K562 (cell line): ENCODE measurements around the gene RRP7A. TPM values are rescaled to one million over a fixed set of nuclear protein-coding genes. Genes with fewer than 3 reads are reported as not detected.
"Not testable (repeated sequence)": the region's sequence is repeated elsewhere in the genome, so short reads cannot be mapped to it uniquely, and the experiment has no call there.

Experiments
- ATAC-seq: fragments of 200-7000 bp; cut with Tn5 transposase; 3 replicates; pipeline ENCODE4 v1.9.1; 2020; ENCODE audit warnings: moderate library complexity
- BruUV-seq: library from RNA; stranded (reverse); fragments of 400-500 nt; replicated peaks from 2 replicates; lab custom pipeline; 2021; lab: Mats Ljungman, UMichigan
- CTCF ChIA-PET: fragments of 300-600 bp; formaldehyde crosslinking; extraction: SDS; loops from one replicate; lab custom pipeline; 2021; ENCODE audit warnings: low intra/inter-chr PET ratio; lab: Yijun Ruan, JAX
- POLR2A ChIA-PET: fragments of 300-600, 350-650 bp; sonication (Branson Sonifier 250); formaldehyde crosslinking; extraction: SDS; loops from one replicate; lab custom pipeline; 2021; ENCODE audit warnings: antibody characterized with exemption, inconsistent platforms; lab: Yijun Ruan, JAX
- DNase-seq, 4 experiments: peaks; one replicate each; pipeline versions ENCODE4 v3.0.0 to v3.0.0-alpha.2; 2011 to 2018; ENCODE audit warnings: low spot score in 3 of 4, mixed read lengths in 3 of 4; ENCODE audit errors: extremely low read depth in 1 of 4
- FAIRE-seq: peaks from 2 replicates; lab custom pipeline; 2011; peaks lifted over from hg19 to GRCh38; lab: Jason Lieb, UNC
- H2AFZ ChIP-seq: 2 replicates; pipeline ENCODE4 v1.6.0; 2011; ENCODE audit warnings: low read depth, low read length, control low read depth, inconsistent platforms
- H3K27ac ChIP-seq: fragments of 200-600 bp; 3 replicates; pipeline ENCODE4 v1.8.0; 2011; ENCODE audit warnings: low read depth, mild to moderate bottlenecking, control low read depth, inconsistent platforms, low read length, moderate library complexity, mixed read lengths; ENCODE audit errors: extremely low read depth
- H3K27me3 ChIP-seq, 2 experiments: fragments of 300-600 bp in 1 of 2; 2 replicates in 1 of 2; 3 replicates in 1 of 2; pipeline versions ENCODE4 v1.6.0 to v1.8.0; 2011; ENCODE audit warnings: inconsistent platforms in 2 of 2, low read length in 2 of 2, mild to moderate bottlenecking in 1 of 2, mixed read lengths in 1 of 2, moderate library complexity in 1 of 2; ENCODE audit not compliant: control insufficient read depth in 2 of 2, insufficient read depth in 2 of 2
- H3K36me3 ChIP-seq: fragments of 300-600 bp; 3 replicates; pipeline ENCODE4 v1.8.0; 2011; ENCODE audit warnings: mild to moderate bottlenecking, low read length, inconsistent platforms; ENCODE audit not compliant: control insufficient read depth, insufficient read depth
- H3K4me1 ChIP-seq, 2 experiments: fragments of 200-600 bp in 1 of 2; replicated peaks in 1 of 2; 2 replicates in 1 of 2; 3 replicates in 1 of 2; pipeline versions ENCODE4 v1.5.1 to v1.8.0; 2011; ENCODE audit warnings: inconsistent platforms in 2 of 2, low read length in 2 of 2, mild to moderate bottlenecking in 1 of 2, mixed read lengths in 1 of 2, moderate library complexity in 1 of 2; ENCODE audit not compliant: control insufficient read depth in 2 of 2, insufficient read depth in 2 of 2
- H3K4me2 ChIP-seq: 2 replicates; pipeline ENCODE4 v1.6.1; 2011; ENCODE audit warnings: low read length, control low read depth, inconsistent platforms, mixed read lengths; ENCODE audit not compliant: insufficient read depth
- H3K4me3 ChIP-seq: fragments of 200-600 bp; sonication (generic), shearing (Covaris generic); 2 replicates; pipeline ENCODE4 v1.5.1; 2016; ENCODE audit warnings: control low read depth, inconsistent platforms
- H3K79me2 ChIP-seq: fragments of 200-600 bp; 3 replicates; pipeline ENCODE4 v1.8.0; 2011; ENCODE audit warnings: low read length, inconsistent platforms; ENCODE audit not compliant: control insufficient read depth, insufficient read depth
- H3K9ac ChIP-seq, 2 experiments: 2 replicates each; pipeline versions ENCODE4 v1.6.0 to v1.6.1; 2011; ENCODE audit warnings: low read depth in 2 of 2, low read length in 2 of 2, control low read depth in 1 of 2, inconsistent platforms in 1 of 2, mild to moderate bottlenecking in 1 of 2, mixed read lengths in 1 of 2; ENCODE audit not compliant: insufficient read depth in 1 of 2
- H3K9me1 ChIP-seq: one replicate; pipeline ENCODE4 v1.6.0; 2011; ENCODE audit warnings: inconsistent platforms, mild to moderate bottlenecking, low read length, moderate library complexity; ENCODE audit not compliant: control insufficient read depth, insufficient read depth
- H3K9me3 ChIP-seq: replicated peaks from 2 replicates; pipeline ENCODE4 v1.5.1; 2011; ENCODE audit warnings: low read depth, low read length, inconsistent platforms; ENCODE audit not compliant: control insufficient read depth, insufficient read depth
- H4K20me1 ChIP-seq: replicated peaks from 2 replicates; pipeline ENCODE4 v1.6.1; 2011; ENCODE audit warnings: low read length, inconsistent platforms, mixed read lengths; ENCODE audit not compliant: control insufficient read depth, insufficient read depth
- FOS ChIP-seq: IDR thresholded peaks from 3 replicates; pipeline ENCODE4 v1.6.1; 2011; ENCODE audit not compliant: insufficient read length; ENCODE audit errors: extremely low read depth
- MAFF ChIP-seq: IDR thresholded peaks from 2 replicates; pipeline ENCODE4 v1.6.1; 2012; ENCODE audit warnings: low read length, improper control_type of control experiment
- NFYB ChIP-seq: IDR thresholded peaks from 2 replicates; pipeline ENCODE4 v1.6.1; 2011; ENCODE audit warnings: mild to moderate bottlenecking, moderate library complexity; ENCODE audit not compliant: insufficient read length; ENCODE audit errors: extremely low read depth
- OTX1 ChIP-seq: fragments of 450-650 bp; formaldehyde crosslinking; IDR thresholded peaks from 2 replicates; pipeline ENCODE4 v1.4.0; 2022; ENCODE audit warnings: mild to moderate bottlenecking
- POLR2AphosphoS5 ChIP-seq: IDR thresholded peaks from 2 replicates; pipeline ENCODE4 v1.6.1; 2011; ENCODE audit warnings: mild to moderate bottlenecking, low read depth, low read length, moderate library complexity; ENCODE audit not compliant: control insufficient read depth, insufficient read depth
- POLR2B ChIP-seq: fragments of 450-650 bp; IDR thresholded peaks from 2 replicates; pipeline ENCODE4 v1.6.1; 2018; ENCODE audit warnings: low read depth; ENCODE audit not compliant: partially characterized antibody
- TAF1 ChIP-seq: IDR thresholded peaks from 2 replicates; pipeline ENCODE4 v1.6.1; 2011; ENCODE audit warnings: mild to moderate bottlenecking, low read length, moderate library complexity; ENCODE audit not compliant: insufficient read depth, control insufficient read depth, severe bottlenecking; ENCODE audit errors: extremely low read depth
- TFAP4 ChIP-seq: sonication (generic); formaldehyde crosslinking; IDR thresholded peaks from 2 replicates; pipeline ENCODE4 v1.8.0; 2022; ENCODE audit warnings: missing genetic modification reagents, mild to moderate bottlenecking, moderate library complexity, borderline replicate concordance
- ZFP1 ChIP-seq: fragments of 450-650 bp; formaldehyde crosslinking; IDR thresholded peaks from 2 replicates; pipeline ENCODE4 v1.4.0; 2020; ENCODE audit warnings: mild to moderate bottlenecking, mixed read lengths
- ZNF143 ChIP-seq: sonication (generic); formaldehyde crosslinking; IDR thresholded peaks from 2 replicates; pipeline ENCODE4 v1.9.0; 2022; ENCODE audit warnings: mild to moderate bottlenecking, missing genetic modification reagents
- ZNF395 ChIP-seq: fragments of 200-800 bp; sonication (Bioruptor generic); IDR thresholded peaks from 2 replicates; pipeline ENCODE4 v1.6.1; 2017; ENCODE audit warnings: missing genetic modification characterization, missing compliant biosample characterization
- WGBS: fragments of 100-300 bp; shearing (Covaris generic); methylation state at CpG from one replicate; pipeline ENCODE4 v1.1.6; 2016; ENCODE audit warnings: low coverage, mixed read lengths; ENCODE audit not compliant: insufficient coverage; ENCODE audit errors: missing lambda C conversion rate; 5-methylcytosine and 5-hydroxymethylcytosine counted together
- in situ Hi-C: fragments of 300-500 bp; cut with MboI; formaldehyde crosslinking; loops from 4 replicates; pipeline ENCODE4 v1.15.0; 2018; ENCODE audit warnings: inconsistent platforms, mixed read lengths
- intact Hi-C: fragments of 100-400 bp; cut with micrococcal nuclease; formaldehyde crosslinking; loops from 2 replicates; pipeline ENCODE4 v1.14.2; 2022
- polyA plus RNA-seq, 8 experiments: library from polyadenylated mRNA; depleted of rRNA in 4 of 8; stranded (reverse) in 5 of 8; unstranded in 3 of 8; fragments of >200 nt; fragmentation: Nextera tagmentation in 2 of 8; fragmentation: Illumina TruSeq in 1 of 8; extraction: Ambion mirVana in 2 of 8; extraction: Trizol in 1 of 8; gene quantifications; 2 replicates each; pipeline versions ENCODE4 v1.2.1 to v1.2.3, GENCODE V29; 2011 to 2014; ENCODE audit warnings: inconsistent platforms in 1 of 8, missing spikeins in 1 of 8
- total RNA-seq, 7 experiments: library from RNA; depleted of rRNA in 6 of 7; stranded (reverse); fragments of >200 nt in 6 of 7; fragmentation: Illumina TruSeq in 2 of 7; extraction: Trizol in 2 of 7; gene quantifications; 2 replicates each; pipeline versions ENCODE4 v1.2.1 to v1.2.3, GENCODE V29; 2011 to 2021; ENCODE audit warnings: low replicate concordance in 1 of 7

Gene RRP7A
- total and polyA plus RNA-seq, 9 of the 15 experiments (the other 6 are each of a cell fraction or from before 2014, with no cell fraction given) = 3.4 to 74.1 (median 40.3) TPM

- TF ChIP-seq POLR2B = no peak
- peak; percentile 78 for TF ChIP-seq ZNF143 (CRISPR knock-in tag)
- peak; percentile 15; the same call in 1 of the 2 replicates for TF ChIP-seq TFAP4 (CRISPR knock-in tag)
- TF ChIP-seq ZNF395 (CRISPR knock-in tag) = no peak
- TF ChIP-seq TAF1 = peak; percentile 70
- TF ChIP-seq FOS = no peak
- no peak for TF ChIP-seq NFYB
- TF ChIP-seq ZFP1 (CRISPR knock-in tag) = no peak
- TF ChIP-seq OTX1 (CRISPR knock-in tag) = no peak
- TF ChIP-seq POLR2AphosphoS5 = peak; percentile 43; the same call in 1 of the 2 replicates
- no peak for TF ChIP-seq MAFF
Observed at GRCh38 chr22:42519525-42520401, at the start of gene RRP7A (continued).

GRCh38 chr22:42567950-42568349 is 48.4 kb upstream of the RRP7A start:
- peaks cover 35% of the 10 kb centered on the region; the same call in 1 of the 3 replicates for H3K36me3 ChIP-seq
- POLR2A ChIA-PET = interaction anchor here (0.7 kb wide), 1 partner anchor 15 kb away, joined by 5 read pairs; no protein-coding TSS in a partner anchor
- H3K79me2 ChIP-seq, H3K4me2 ChIP-seq, DNase-seq, H3K27ac ChIP-seq, intact Hi-C loops, ATAC-seq, H3K4me3 ChIP-seq, H3K4me1 ChIP-seq, H3K9me3 ChIP-seq, in situ Hi-C loops, H4K20me1 ChIP-seq, H3K9me1 ChIP-seq, H3K27me3 ChIP-seq, H3K9ac ChIP-seq, FAIRE-seq, CTCF ChIA-PET, BruUV-seq, H2AFZ ChIP-seq: not testable (repeated sequence)
- WGBS = 92% methylated on average over 2 of the region's 6 CpGs
